Vagina (tissue), 2 donors: ENCODE data around the gene MSH5.

ENCODE experiments used
- CTCF ChIP-seq, 3 experiments: fragments of 450-650 bp in 2 of 3; fragments of 200-600 bp in 1 of 3; sonication (generic) in 1 of 3; IDR thresholded peaks; one replicate each; pipeline ENCODE4 v1.5.1; 2017 to 2019; ENCODE audit warnings: antibody characterized with exemption in 3 of 3, mild to moderate bottlenecking in 2 of 3, moderate library complexity in 2 of 3
- POLR2A ChIP-seq, 2 donors: fragments of 450-650 bp; IDR thresholded peaks; one replicate each; pipeline ENCODE4 v1.6.1; 2017; ENCODE audit warnings: antibody characterized with exemption in 2 of 2, mild to moderate bottlenecking in 2 of 2, moderate library complexity in 2 of 2
- POLR2AphosphoS5 ChIP-seq, 2 donors: sonication (generic); formaldehyde crosslinking; IDR thresholded peaks; one replicate each; pipeline ENCODE4 v1.9.0; 2017; ENCODE audit warnings: antibody characterized with exemption in 2 of 2, mild to moderate bottlenecking in 2 of 2, low read depth in 1 of 2; ENCODE audit not compliant: insufficient read depth in 1 of 2

GRCh38 chr6:31718265-31718664, 21.5 kb upstream of the MSH5 start:
- TF ChIP-seq CTCF (IDR thresholded peaks at IDR 0.05) (no peak), POLR2A (IDR thresholded peaks at IDR 0.05) (no peak), POLR2AphosphoS5 (IDR thresholded peaks at IDR 0.05; ENCODE audit: insufficient read depth in 1 of 2, low read depth in 1 of 2) (peak in 1 of 2 donors; percentile 88)
